ENCODE results near the gene C4BPB. TPM values are rescaled to one million over a fixed set of nuclear protein-coding genes. Genes with fewer than 3 reads are reported as not detected.

C4BPB gene
- total and polyA plus RNA-seq, 2 experiments from 2014 or later: 13.5 to 16.8 TPM

DNA sequence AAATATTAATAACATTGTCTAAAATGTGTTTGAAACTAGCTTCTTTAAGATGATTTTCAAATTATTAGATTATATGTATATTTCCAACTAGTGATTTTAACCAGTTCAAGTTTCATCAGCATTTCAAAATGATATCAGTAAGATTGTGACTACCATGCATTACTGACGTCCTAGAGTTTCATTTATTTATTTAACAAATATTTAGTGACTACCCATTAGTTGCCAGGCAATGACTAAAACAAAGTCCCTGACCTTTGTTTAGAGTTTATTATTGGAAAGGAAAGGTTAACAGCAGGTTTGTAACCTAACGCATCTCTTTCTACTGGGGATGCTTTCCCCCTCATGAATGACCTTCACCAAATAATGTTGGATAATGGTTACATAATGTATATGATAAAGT, 7.6 kb upstream of the C4BPB start:
- no peak for DNase-seq (ENCODE audit: low spot score)
- no peaks in the 10 kb centered on the region for H4K20me1 ChIP-seq (ENCODE audit: insufficient read depth, poor library complexity, severe bottlenecking)
- peaks cover 10% of the 10 kb centered on the region for H3K4me1 ChIP-seq (ENCODE audit: insufficient read depth)
- 71% methylated on average over 2 of the region's 2 CpGs for WGBS (ENCODE audit: low lambda C conversion rate, missing lambda C conversion rate)
- no peak overlapping the region for H2AFZ ChIP-seq
- TF ChIP-seq EZH2 (IDR thresholded peaks at IDR 0.05; ENCODE audit: borderline replicate concordance) (no peak), EZH2phosphoT487 (IDR thresholded peaks at IDR 0.05; ENCODE audit: low read depth, severe bottlenecking, unreplicated experiment) (no peak)
- TF ChIP-seq, protein P1, sequence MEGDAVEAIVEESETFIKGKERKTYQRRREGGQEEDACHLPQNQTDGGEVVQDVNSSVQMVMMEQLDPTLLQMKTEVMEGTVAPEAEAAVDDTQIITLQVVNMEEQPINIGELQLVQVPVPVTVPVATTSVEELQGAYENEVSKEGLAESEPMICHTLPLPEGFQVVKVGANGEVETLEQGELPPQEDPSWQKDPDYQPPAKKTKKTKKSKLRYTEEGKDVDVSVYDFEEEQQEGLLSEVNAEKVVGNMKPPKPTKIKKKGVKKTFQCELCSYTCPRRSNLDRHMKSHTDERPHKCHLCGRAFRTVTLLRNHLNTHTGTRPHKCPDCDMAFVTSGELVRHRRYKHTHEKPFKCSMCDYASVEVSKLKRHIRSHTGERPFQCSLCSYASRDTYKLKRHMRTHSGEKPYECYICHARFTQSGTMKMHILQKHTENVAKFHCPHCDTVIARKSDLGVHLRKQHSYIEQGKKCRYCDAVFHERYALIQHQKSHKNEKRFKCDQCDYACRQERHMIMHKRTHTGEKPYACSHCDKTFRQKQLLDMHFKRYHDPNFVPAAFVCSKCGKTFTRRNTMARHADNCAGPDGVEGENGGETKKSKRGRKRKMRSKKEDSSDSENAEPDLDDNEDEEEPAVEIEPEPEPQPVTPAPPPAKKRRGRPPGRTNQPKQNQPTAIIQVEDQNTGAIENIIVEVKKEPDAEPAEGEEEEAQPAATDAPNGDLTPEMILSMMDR (IDR thresholded peaks at IDR 0.05; ENCODE audit: poor library complexity): no peak
- no peaks in the 10 kb centered on the region for H3K79me2 ChIP-seq
- no peak overlapping the region for H3K27ac ChIP-seq
- no peak overlapping the region for H3K4me2 ChIP-seq
- no peak overlapping the region for H3K4me3 ChIP-seq
- no peaks in the 10 kb centered on the region for H3K9me3 ChIP-seq (ENCODE audit: low read depth)
- no peaks in the 10 kb centered on the region for H3K36me3 ChIP-seq (replicated peaks; ENCODE audit: insufficient read depth, low read depth)
- H3K9me2 ChIP-seq (replicated peaks; ENCODE audit: insufficient read depth): no peaks in the 10 kb centered on the region
- H3K27me3 ChIP-seq: no peaks in the 10 kb centered on the region

DNA sequence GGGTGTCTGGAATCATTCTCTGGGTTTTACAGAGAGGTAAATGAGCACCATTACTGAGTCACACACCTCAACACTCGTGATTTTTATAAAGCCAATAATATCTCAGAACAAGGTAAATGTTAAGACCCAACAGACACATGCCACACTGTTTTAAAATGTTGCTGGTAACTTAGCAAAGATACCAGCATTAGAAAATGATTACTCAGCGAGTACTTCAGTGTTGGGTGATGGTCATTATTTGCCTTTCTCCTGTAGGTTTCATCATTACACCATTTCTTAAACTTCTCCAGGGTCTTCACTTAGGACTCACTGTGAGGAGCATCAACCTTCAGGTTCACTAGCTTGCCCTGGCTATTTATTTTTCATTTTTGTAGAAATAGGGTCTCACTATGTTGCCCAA, 6.9 kb upstream of the C4BPB start:
- Histone ChIP-seq H3K27ac (no peak overlapping the region), H3K27me3 (no peaks in the 10 kb centered on the region), H3K4me2 (no peak overlapping the region), H3K9me3 (ENCODE audit: low read depth) (no peaks in the 10 kb centered on the region), H3K4me3 (no peak overlapping the region), H3K9me2 (replicated peaks; ENCODE audit: insufficient read depth) (no peaks in the 10 kb centered on the region), H3K4me1 (ENCODE audit: insufficient read depth) (peaks cover 10% of the 10 kb centered on the region), H2AFZ (no peak overlapping the region), H3K36me3 (replicated peaks; ENCODE audit: insufficient read depth, low read depth) (no peaks in the 10 kb centered on the region), H4K20me1 (ENCODE audit: insufficient read depth, poor library complexity, severe bottlenecking) (no peaks in the 10 kb centered on the region), H3K79me2 (no peaks in the 10 kb centered on the region)
- WGBS (ENCODE audit: low lambda C conversion rate, missing lambda C conversion rate): 80% methylated on average over 2 of the region's 2 CpGs
- TF ChIP-seq EZH2phosphoT487 (IDR thresholded peaks at IDR 0.05; ENCODE audit: low read depth, severe bottlenecking, unreplicated experiment) (no peak), EZH2 (IDR thresholded peaks at IDR 0.05; ENCODE audit: borderline replicate concordance) (no peak)
- TF ChIP-seq, protein P1 (IDR thresholded peaks at IDR 0.05; ENCODE audit: poor library complexity): no peak
- DNase-seq (ENCODE audit: low spot score): no peak

DNA sequence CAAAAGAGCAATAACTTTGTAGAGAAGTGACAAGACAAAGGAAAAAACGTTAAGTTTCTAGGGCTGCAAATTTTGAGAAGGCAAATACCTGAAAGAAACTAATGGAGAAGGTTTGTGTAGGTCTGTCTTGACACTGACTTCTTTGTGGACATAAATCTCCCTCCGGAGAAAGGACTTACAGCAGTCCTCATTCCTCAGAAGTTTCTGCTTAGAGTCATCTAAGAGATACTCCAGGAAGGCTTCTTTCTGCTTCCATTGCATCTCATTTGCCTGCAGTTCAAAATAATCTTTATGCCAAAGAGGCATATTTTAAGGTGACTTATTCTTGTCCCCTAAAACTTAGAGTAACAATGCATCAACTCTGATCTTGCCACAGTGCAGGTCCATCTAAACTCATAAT, 4.4 kb upstream of the C4BPB start:
- no peak for TF ChIP-seq EZH2phosphoT487 (IDR thresholded peaks at IDR 0.05; ENCODE audit: low read depth, severe bottlenecking, unreplicated experiment)
- TF ChIP-seq, protein P1 (IDR thresholded peaks at IDR 0.05; ENCODE audit: poor library complexity): no peak
- no peak for TF ChIP-seq EZH2 (IDR thresholded peaks at IDR 0.05; ENCODE audit: borderline replicate concordance)
- no peaks in the 10 kb centered on the region for H3K9me3 ChIP-seq (ENCODE audit: low read depth)

More for the DNA sequence above, 4.4 kb upstream of the C4BPB start:
- Histone ChIP-seq H3K27me3 (no peaks in the 10 kb centered on the region), H2AFZ (no peak overlapping the region), H3K4me2 (no peak overlapping the region), H3K9me2 (replicated peaks; ENCODE audit: insufficient read depth) (no peaks in the 10 kb centered on the region), H3K27ac (no peak overlapping the region), H3K36me3 (replicated peaks; ENCODE audit: insufficient read depth, low read depth) (no peaks in the 10 kb centered on the region), H3K4me3 (no peak overlapping the region), H3K4me1 (ENCODE audit: insufficient read depth) (peaks cover 31% of the 10 kb centered on the region), H4K20me1 (ENCODE audit: insufficient read depth, poor library complexity, severe bottlenecking) (no peaks in the 10 kb centered on the region), H3K79me2 (no peaks in the 10 kb centered on the region)
- WGBS (ENCODE audit: low lambda C conversion rate, missing lambda C conversion rate): 31% methylated on average over 2 of the region's 2 CpGs
- no peak for DNase-seq (ENCODE audit: low spot score)
